Mononuclear cell (primary cell): Measurements from ENCODE around the gene CBLC. TPM values are rescaled to one million over a fixed set of nuclear protein-coding genes. Genes with fewer than 3 reads are reported as not detected.

Experiments
- H3K27me3 ChIP-seq: 2 replicates; pipeline ENCODE4 v1.6.0; 2011; ENCODE audit warnings: low read length, control low read depth; ENCODE audit not compliant: insufficient read depth
- H3K4me1 ChIP-seq: 2 replicates; pipeline ENCODE4 v1.5.1; 2011; ENCODE audit warnings: mild to moderate bottlenecking, low read length, control low read depth; ENCODE audit not compliant: insufficient read depth
- H3K4me3 ChIP-seq: 2 replicates; pipeline ENCODE4 v1.5.1; 2011; ENCODE audit warnings: mild to moderate bottlenecking, low read length, moderate library complexity
- H3K9me3 ChIP-seq: 2 replicates; pipeline ENCODE4 v1.5.1; 2011; ENCODE audit warnings: low read depth, mild to moderate bottlenecking, control low read depth, low read length
- total RNA-seq: library from RNA; depleted of rRNA; stranded (reverse); fragments of >200 nt; gene quantifications from one replicate; pipeline ENCODE4 v1.2.3, GENCODE V29; 2012

CBLC gene
- not detected for total RNA-seq

GRCh38 chr19:44777715-44778347 is at the start of gene CBLC:
CBLC (plus strand) TSS chr19:44777890; CDS start chr19:44777932, 42 bp downstream.
- H3K9me3 ChIP-seq: no peaks in the 10 kb centered on the region
- no peak within 1 kb of the TSS for H3K4me3 ChIP-seq
- H3K27me3 ChIP-seq: no peaks in the 10 kb centered on the region
- H3K4me1 ChIP-seq: no peaks in the 10 kb centered on the region

GRCh38 chr19:44728178-44728577 is 49.5 kb upstream of the CBLC start:
- Histone ChIP-seq H3K4me3 (no peak overlapping the region), H3K4me1 (peaks cover 41% of the 10 kb centered on the region), H3K27me3 (no peaks in the 10 kb centered on the region), H3K9me3 (no peaks in the 10 kb centered on the region)

GRCh38 chr19:44729516-44730033 is 48.1 kb upstream of the CBLC start:
- Histone ChIP-seq H3K4me1 (peaks cover 34% of the 10 kb centered on the region), H3K4me3 (no peak overlapping the region), H3K9me3 (no peaks in the 10 kb centered on the region), H3K27me3 (no peaks in the 10 kb centered on the region)

- Histone ChIP-seq H3K4me1 (peaks cover 32% of the 10 kb centered on the region), H3K27me3 (no peaks in the 10 kb centered on the region), H3K9me3 (no peaks in the 10 kb centered on the region), H3K4me3 (no peak overlapping the region)
Observed at GRCh38 chr19:44731081-44731480, 46.6 kb upstream of the CBLC start.

GRCh38 chr19:44731622-44732021 is 46.1 kb upstream of the CBLC start:
- Histone ChIP-seq H3K4me1 (peaks cover 38% of the 10 kb centered on the region), H3K9me3 (no peaks in the 10 kb centered on the region), H3K4me3 (no peak overlapping the region), H3K27me3 (no peaks in the 10 kb centered on the region)

GRCh38 chr19:44732235-44733014 is 45.3 kb upstream of the CBLC start:
- Histone ChIP-seq H3K9me3 (no peaks in the 10 kb centered on the region), H3K4me1 (peaks cover 46% of the 10 kb centered on the region), H3K4me3 (no peak overlapping the region), H3K27me3 (no peaks in the 10 kb centered on the region)

GRCh38 chr19:44734357-44734756 is 43.3 kb upstream of the CBLC start:
- Histone ChIP-seq H3K4me3 (no peak overlapping the region), H3K4me1 (peaks cover 57% of the 10 kb centered on the region), H3K27me3 (no peaks in the 10 kb centered on the region), H3K9me3 (no peaks in the 10 kb centered on the region)

- no peak overlapping the region for H3K4me3 ChIP-seq
- no peaks in the 10 kb centered on the region for H3K9me3 ChIP-seq
- peaks cover 58% of the 10 kb centered on the region for H3K4me1 ChIP-seq
- no peaks in the 10 kb centered on the region for H3K27me3 ChIP-seq
Observed at GRCh38 chr19:44735011-44735410, 42.7 kb upstream of the CBLC start.

GRCh38 chr19:44737238-44738071 is 40.2 kb upstream of the CBLC start:
- Histone ChIP-seq H3K4me1 (peaks cover 77% of the 10 kb centered on the region), H3K4me3 (no peak overlapping the region), H3K27me3 (no peaks in the 10 kb centered on the region), H3K9me3 (no peaks in the 10 kb centered on the region)

GRCh38 chr19:44738136-44738535 is 39.6 kb upstream of the CBLC start:
- Histone ChIP-seq H3K27me3 (no peaks in the 10 kb centered on the region), H3K4me1 (peaks cover 78% of the 10 kb centered on the region), H3K9me3 (no peaks in the 10 kb centered on the region), H3K4me3 (no peak overlapping the region)

- Histone ChIP-seq H3K4me3 (no peak overlapping the region), H3K9me3 (no peaks in the 10 kb centered on the region), H3K4me1 (peaks cover 84% of the 10 kb centered on the region), H3K27me3 (no peaks in the 10 kb centered on the region)
Observed at GRCh38 chr19:44738603-44739558, 38.8 kb upstream of the CBLC start.

GRCh38 chr19:44740351-44740824 is 37.3 kb upstream of the CBLC start:
- Histone ChIP-seq H3K4me3 (no peak overlapping the region), H3K9me3 (no peaks in the 10 kb centered on the region), H3K4me1 (peaks cover 90% of the 10 kb centered on the region), H3K27me3 (no peaks in the 10 kb centered on the region)

GRCh38 chr19:44741258-44741731 is 36.4 kb upstream of the CBLC start:
- H3K4me3 ChIP-seq: no peak overlapping the region
- H3K9me3 ChIP-seq: no peaks in the 10 kb centered on the region
- H3K4me1 ChIP-seq: peaks cover 92% of the 10 kb centered on the region
- H3K27me3 ChIP-seq: no peaks in the 10 kb centered on the region

GRCh38 chr19:44741841-44742329 is 35.8 kb upstream of the CBLC start:
- Histone ChIP-seq H3K4me3 (no peak overlapping the region), H3K4me1 (peaks cover 92% of the 10 kb centered on the region), H3K27me3 (no peaks in the 10 kb centered on the region), H3K9me3 (no peaks in the 10 kb centered on the region)
